Lung microvascular endothelial cell (primary cell): ENCODE results near the gene HEATR9. TPM values are rescaled to one million over a fixed set of nuclear protein-coding genes. Genes with fewer than 3 reads are reported as not detected.

Experiments
- DNase-seq, 2 donors: peaks; one replicate each; pipeline versions ENCODE4 v3.0.0 to v3.0.0-alpha.2; 2010; ENCODE audit warnings: low read depth in 2 of 2
- total RNA-seq: library from RNA; depleted of rRNA; stranded (reverse); fragments of >200 nt; gene quantifications from 2 replicates; pipeline ENCODE4 v1.2.1, GENCODE V29; 2014

Gene HEATR9
- total RNA-seq, 1 donor from 2014 or later = not detected

GRCh38 chr17:35808962-35809854, 59.5 kb downstream of the HEATR9 start, which contains the start of gene TAF15:
Gene TAF15, plus strand, starts transcription at chr17:35809484. Its CDS starts 86 bp downstream, at chr17:35809570.
- DNase-seq = peak; percentile 99

- no peak for DNase-seq
These were observed 60.3 kb downstream of the HEATR9 start for GRCh38 chr17:35808240-35808961.

DNA sequence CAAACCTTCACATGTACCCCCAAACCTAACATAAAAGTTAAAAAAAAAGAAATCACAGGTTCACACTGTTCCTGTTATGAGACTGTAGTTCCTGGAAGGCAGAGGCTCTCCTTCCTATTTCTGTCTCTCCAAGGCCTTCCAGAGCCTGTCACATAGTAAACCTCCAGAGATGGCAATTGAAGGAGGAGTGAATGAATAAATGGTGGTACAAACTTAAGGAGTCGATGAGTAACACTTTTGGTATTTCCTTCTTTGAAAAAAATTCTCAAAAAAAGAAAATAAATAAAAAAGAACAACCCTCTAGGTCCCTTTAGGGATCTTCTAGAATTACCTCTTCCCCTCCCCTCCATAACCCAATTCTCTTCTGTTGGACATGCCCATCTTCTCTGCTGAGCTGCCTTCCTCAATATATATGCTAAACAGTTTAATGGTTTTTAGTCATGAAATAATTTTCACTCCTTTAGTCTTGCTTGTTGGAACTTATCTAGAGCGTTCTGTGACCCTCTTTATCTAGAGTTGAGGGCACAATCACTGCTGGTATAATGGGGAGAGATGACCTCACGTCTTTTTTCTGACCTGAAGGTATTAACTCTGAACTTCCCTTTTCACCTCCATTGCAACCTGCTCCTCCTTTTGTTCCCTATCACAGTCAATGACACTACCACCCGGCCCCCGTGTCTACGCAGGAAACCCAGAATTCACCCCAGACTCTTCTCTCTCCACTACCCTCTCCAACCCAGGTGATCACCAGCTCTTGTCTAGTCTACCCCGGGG, 61.1 kb downstream of the HEATR9 start:
- DNase-seq = peak in 1 of 2 donors; percentile 21

Other genes starting within 250 kb of the HEATR9 start
- under 0.01 TPM in 2 replicates for gene RASL10B, start 137.3 kb downstream of the HEATR9 start, total RNA-seq
- under 0.01 TPM in 1 of 2 replicates, not detected in the other for gene GAS2L2, start 115.7 kb downstream of the HEATR9 start, total RNA-seq
- not detected in 2 replicates for gene C17orf50, start 108.0 kb downstream of the HEATR9 start, total RNA-seq
- 0.40 and 0.87 TPM in 2 replicates for gene MMP28, start 73.2 kb downstream of the HEATR9 start, total RNA-seq
- 54.5 and 65.7 TPM in 2 replicates for gene TAF15, start 59.4 kb downstream of the HEATR9 start, total RNA-seq
- gene CCL5, start 11.5 kb upstream of the HEATR9 start, total RNA-seq = 0.20 and 0.65 TPM in 2 replicates
- gene RDM1, start 61.9 kb upstream of the HEATR9 start, total RNA-seq = not detected in 2 replicates
- not detected in 2 replicates for gene LYZL6, start 74.8 kb upstream of the HEATR9 start, total RNA-seq
- under 0.01 TPM in 1 of 2 replicates, not detected in the other for gene CCL16, start 112.6 kb upstream of the HEATR9 start, total RNA-seq
- gene CCL14, start 117.8 kb upstream of the HEATR9 start, total RNA-seq = 3.9 and 4.6 TPM in 2 replicates
- not detected in 2 replicates for gene CCL15, start 132.7 kb upstream of the HEATR9 start, total RNA-seq
- gene CCL23, start 149.1 kb upstream of the HEATR9 start, total RNA-seq = 0.65 and 0.99 TPM in 2 replicates
- not detected in 2 replicates for gene CCL18, start 195.4 kb upstream of the HEATR9 start, total RNA-seq
- gene CCL3, start 221.3 kb upstream of the HEATR9 start, total RNA-seq = not detected in 2 replicates
- gene CCL4, start 234.9 kb upstream of the HEATR9 start, total RNA-seq = not detected in 2 replicates